ENCODE results near the gene TMEM233. TPM values are rescaled to one million over a fixed set of nuclear protein-coding genes. Genes with fewer than 3 reads are reported as not detected.

TMEM233 gene
- total RNA-seq, 6 donors from 2014 or later = 0.11 to 1.1 (median 0.44) TPM; not detected in 2

DNA sequence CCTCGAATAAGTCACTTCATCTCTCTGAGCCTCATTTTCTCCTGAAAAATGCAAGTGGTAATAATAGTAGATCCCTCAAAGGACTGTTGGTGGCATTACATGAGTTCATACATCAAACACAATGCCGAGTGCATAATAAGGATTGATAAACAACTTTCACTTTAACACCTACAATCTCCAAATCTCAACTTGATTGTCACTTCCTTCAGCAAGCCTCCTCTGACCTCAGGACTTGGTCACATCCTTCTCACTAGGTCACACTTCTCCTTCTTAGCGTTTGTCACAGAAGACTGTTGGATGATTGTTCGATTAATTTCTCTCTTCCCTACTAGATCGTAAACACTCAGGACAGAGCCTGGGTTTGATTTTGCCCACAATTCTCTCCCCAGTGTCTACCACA is 66.5 kb downstream of the TMEM233 start:
- no peak for ATAC-seq (ENCODE audit: low FRiP score in 2 of 2)
- WGBS, 2 donors = 57 to 66% methylated on average over 5 of the region's 5 CpGs
- Histone ChIP-seq H3K27ac (no peak overlapping the region), H3K4me1 (no peaks in the 10 kb centered on the region), H3K9me3 (no peaks in the 10 kb centered on the region), H3K36me3 (no peaks in the 10 kb centered on the region), H3K4me3 (no peak overlapping the region), H3K27me3 (no peaks in the 10 kb centered on the region)
- no peak for DNase-seq
- TF ChIP-seq POLR2A (IDR thresholded peaks at IDR 0.05) (no peak), EP300 (IDR thresholded peaks at IDR 0.05) (no peak), POLR2AphosphoS5 (IDR thresholded peaks at IDR 0.05) (no peak), CTCF (IDR thresholded peaks at IDR 0.05) (no peak)

GRCh38 chr12:119661882-119662281 is 68.3 kb downstream of the TMEM233 start:
- no peaks in the 10 kb centered on the region for H3K9me3 ChIP-seq
- no peak overlapping the region for H3K27ac ChIP-seq
- H3K4me1 ChIP-seq = peaks cover 2 to 12% (median 9%) of the 10 kb centered on the region in 4 donors
- H3K36me3 ChIP-seq = no peaks in the 10 kb centered on the region
- no peak overlapping the region for H3K4me3 ChIP-seq
- ATAC-seq (ENCODE audit: low FRiP score in 2 of 2) (no peak), DNase-seq (no peak)
- H3K27me3 ChIP-seq = no peaks in the 10 kb centered on the region
- 66 to 67% methylated on average over 4 of the region's 4 CpGs for WGBS, 2 donors
- TF ChIP-seq EP300 (IDR thresholded peaks at IDR 0.05) = no peak
- no peak for TF ChIP-seq POLR2AphosphoS5 (IDR thresholded peaks at IDR 0.05)
- TF ChIP-seq POLR2A (IDR thresholded peaks at IDR 0.05) = no peak
- no peak for TF ChIP-seq CTCF (IDR thresholded peaks at IDR 0.05)

DNA sequence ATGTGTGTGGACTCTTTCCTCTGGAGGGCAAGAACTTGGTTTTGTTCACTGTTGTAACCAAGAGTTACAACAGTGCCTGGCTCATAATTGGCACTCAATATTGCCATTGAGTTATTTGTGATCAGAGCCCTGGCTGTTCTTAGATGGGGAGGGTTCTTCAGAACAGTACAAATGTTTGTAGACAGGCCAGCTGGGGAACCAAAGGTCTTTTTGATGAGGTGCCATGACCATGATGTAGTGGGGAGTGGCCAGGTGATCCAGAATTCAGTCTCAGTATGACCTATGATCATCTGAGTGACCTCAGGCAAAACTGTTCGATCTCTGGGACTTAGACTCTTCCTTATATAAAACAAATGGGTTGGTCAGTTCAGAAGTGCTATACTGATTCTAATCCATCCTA is 71.1 kb downstream of the TMEM233 start:
- Histone ChIP-seq H3K4me1 (peaks cover 18 to 31% (median 21%) of the 10 kb centered on the region in 4 donors), H3K27me3 (no peaks in the 10 kb centered on the region), H3K27ac (no peak overlapping the region), H3K9me3 (no peaks in the 10 kb centered on the region), H3K36me3 (no peaks in the 10 kb centered on the region), H3K4me3 (no peak overlapping the region)
- 93 to 100% methylated on average over 1 of the region's 1 CpG for WGBS, 2 donors
- ATAC-seq (ENCODE audit: low FRiP score in 2 of 2) (no peak), DNase-seq (no peak)
- TF ChIP-seq EP300 (IDR thresholded peaks at IDR 0.05) (no peak), POLR2A (IDR thresholded peaks at IDR 0.05) (no peak), CTCF (IDR thresholded peaks at IDR 0.05) (no peak), POLR2AphosphoS5 (IDR thresholded peaks at IDR 0.05) (no peak)

GRCh38 chr12:119665164-119665929 is 71.8 kb downstream of the TMEM233 start:
- Histone ChIP-seq H3K27ac (no peak overlapping the region), H3K4me1 (peaks cover 25 to 36% (median 26%) of the 10 kb centered on the region in 4 donors), H3K27me3 (no peaks in the 10 kb centered on the region), H3K4me3 (no peak overlapping the region), H3K9me3 (no peaks in the 10 kb centered on the region), H3K36me3 (no peaks in the 10 kb centered on the region)
- TF ChIP-seq EP300 (IDR thresholded peaks at IDR 0.05) = no peak
- TF ChIP-seq CTCF (IDR thresholded peaks at IDR 0.05) = no peak
- TF ChIP-seq POLR2AphosphoS5 (IDR thresholded peaks at IDR 0.05) = no peak
- TF ChIP-seq POLR2A (IDR thresholded peaks at IDR 0.05) = no peak
- DNase-seq (no peak), ATAC-seq (ENCODE audit: low FRiP score in 2 of 2) (no peak)
- WGBS, 2 donors = 86 to 92% methylated on average over 4 of the region's 4 CpGs

All from upper lobe of left lung (tissue), 6 donors.